HepG2 (cell line): ENCODE data around the gene CCDC175. TPM values are rescaled to one million over a fixed set of nuclear protein-coding genes. Genes with fewer than 3 reads are reported as not detected.

Experiments
- FOXC1 ChIP-seq: sonication (generic); formaldehyde crosslinking; IDR thresholded peaks from 2 replicates; pipeline ENCODE4 v1.8.0; 2022; ENCODE audit warnings: mild to moderate bottlenecking, missing genetic modification reagents, borderline replicate concordance
- HOXD1 ChIP-seq: sonication (generic); formaldehyde crosslinking; IDR thresholded peaks from 2 replicates; pipeline ENCODE4 v1.5.0; 2020; ENCODE audit warnings: missing genetic modification reagents
- MTF2 ChIP-seq: sonication (generic); formaldehyde crosslinking; IDR thresholded peaks from 2 replicates; pipeline ENCODE4 v1.5.0; 2020; ENCODE audit warnings: missing genetic modification reagents, borderline replicate concordance
- PATZ1 ChIP-seq: sonication (generic); formaldehyde crosslinking; IDR thresholded peaks from 2 replicates; pipeline ENCODE4 v1.4.0; 2020; ENCODE audit warnings: missing genetic modification reagents
- RBAK ChIP-seq: sonication (generic); formaldehyde crosslinking; IDR thresholded peaks from 2 replicates; pipeline ENCODE4 v1.5.1; 2020; ENCODE audit warnings: mild to moderate bottlenecking, missing genetic modification reagents
- SCMH1 ChIP-seq: sonication (generic); formaldehyde crosslinking; IDR thresholded peaks from 2 replicates; pipeline ENCODE4 v1.9.0; 2021; ENCODE audit warnings: missing genetic modification reagents, mild to moderate bottlenecking, borderline replicate concordance
- SNRNP70 ChIP-seq: fragments of 200-400 bp; formaldehyde crosslinking; IDR thresholded peaks from 2 replicates; pipeline ENCODE4 v1.6.1; 2017; ENCODE audit warnings: mild to moderate bottlenecking, low read depth, low read length, moderate library complexity
- TEAD2 ChIP-seq: sonication (generic); formaldehyde crosslinking; IDR thresholded peaks from 2 replicates; pipeline ENCODE4 v1.9.0; 2021; ENCODE audit warnings: missing genetic modification reagents
- THAP9 ChIP-seq: sonication (generic); formaldehyde crosslinking; IDR thresholded peaks from 2 replicates; pipeline ENCODE4; 2020; ENCODE audit warnings: missing genetic modification reagents, mild to moderate bottlenecking, borderline replicate concordance
- ZBTB3 ChIP-seq: sonication (generic); formaldehyde crosslinking; IDR thresholded peaks from 2 replicates; pipeline ENCODE4 v1.4.0; 2020; ENCODE audit warnings: low read depth, mild to moderate bottlenecking, moderate library complexity, missing genetic modification reagents, borderline replicate concordance
- ZNF563 ChIP-seq: sonication (generic); formaldehyde crosslinking; IDR thresholded peaks from 2 replicates; pipeline ENCODE4 v1.8.0; 2022; ENCODE audit warnings: mild to moderate bottlenecking, moderate library complexity, missing genetic modification reagents
- polyA plus RNA-seq, 8 experiments: library from polyadenylated mRNA; depleted of rRNA in 3 of 8; stranded (reverse) in 7 of 8; unstranded in 1 of 8; fragments of >200 nt; fragmentation: Illumina TruSeq in 4 of 8; extraction: Trizol in 4 of 8; gene quantifications; 2 replicates each; pipeline versions ENCODE4 v1.2.1 to v1.2.3, GENCODE V29; 2011 to 2016; ENCODE audit warnings: low read depth in 4 of 8, missing spikeins in 1 of 8, mixed read lengths in 1 of 8; ENCODE audit not compliant: insufficient read depth in 1 of 8
- total RNA-seq, 5 experiments: library from RNA; depleted of rRNA; stranded (reverse); fragments of >200 nt; fragmentation: Illumina TruSeq; extraction: Trizol; gene quantifications; 2 replicates each; pipeline ENCODE4 v1.2.3, GENCODE V29; 2016; ENCODE audit warnings: low read depth in 1 of 5
- TF ChIP-seq, protein P1 (sequence below): sonication (generic); formaldehyde crosslinking; IDR thresholded peaks from 2 replicates; pipeline ENCODE4 v1.8.0; 2022; ENCODE audit warnings: missing genetic modification reagents, mild to moderate bottlenecking, borderline replicate concordance
- TF ChIP-seq, protein P2 (sequence below): sonication (generic); formaldehyde crosslinking; IDR thresholded peaks from 2 replicates; pipeline ENCODE4 v1.5.0; 2020; ENCODE audit warnings: mild to moderate bottlenecking, missing genetic modification reagents, moderate library complexity
- TF ChIP-seq, protein P3 (sequence below): sonication (generic); formaldehyde crosslinking; IDR thresholded peaks from 2 replicates; pipeline ENCODE4 v1.4.0; 2020; ENCODE audit warnings: missing genetic modification reagents, borderline replicate concordance

CCDC175 gene
- total and polyA plus RNA-seq, 2 of the 13 experiments (the other 11 are each of a cell fraction or from before 2014, with no cell fraction given) = not detected

- TF ChIP-seq ZBTB3 (CRISPR knock-in tag) (no peak), SCMH1 (CRISPR knock-in tag) (no peak), FOXC1 (CRISPR knock-in tag) (peak; percentile 99), RBAK (peak; percentile 56; the same call in 1 of the 2 replicates), HOXD1 (CRISPR knock-in tag) (peak; percentile 90; the same call in 1 of the 2 replicates), SNRNP70 (no peak), ZNF563 (CRISPR knock-in tag) (peak; percentile 99; the same call in 1 of the 2 replicates), MTF2 (peak; percentile 68; the same call in 1 of the 2 replicates), THAP9 (peak; percentile 92), TEAD2 (CRISPR knock-in tag) (peak; percentile 95), PATZ1 (CRISPR knock-in tag) (peak; percentile 52)
- TF ChIP-seq, protein P1, sequence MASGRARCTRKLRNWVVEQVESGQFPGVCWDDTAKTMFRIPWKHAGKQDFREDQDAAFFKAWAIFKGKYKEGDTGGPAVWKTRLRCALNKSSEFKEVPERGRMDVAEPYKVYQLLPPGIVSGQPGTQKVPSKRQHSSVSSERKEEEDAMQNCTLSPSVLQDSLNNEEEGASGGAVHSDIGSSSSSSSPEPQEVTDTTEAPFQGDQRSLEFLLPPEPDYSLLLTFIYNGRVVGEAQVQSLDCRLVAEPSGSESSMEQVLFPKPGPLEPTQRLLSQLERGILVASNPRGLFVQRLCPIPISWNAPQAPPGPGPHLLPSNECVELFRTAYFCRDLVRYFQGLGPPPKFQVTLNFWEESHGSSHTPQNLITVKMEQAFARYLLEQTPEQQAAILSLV = no peak; the same call in 1 of the 2 replicates
- TF ChIP-seq, protein P2, sequence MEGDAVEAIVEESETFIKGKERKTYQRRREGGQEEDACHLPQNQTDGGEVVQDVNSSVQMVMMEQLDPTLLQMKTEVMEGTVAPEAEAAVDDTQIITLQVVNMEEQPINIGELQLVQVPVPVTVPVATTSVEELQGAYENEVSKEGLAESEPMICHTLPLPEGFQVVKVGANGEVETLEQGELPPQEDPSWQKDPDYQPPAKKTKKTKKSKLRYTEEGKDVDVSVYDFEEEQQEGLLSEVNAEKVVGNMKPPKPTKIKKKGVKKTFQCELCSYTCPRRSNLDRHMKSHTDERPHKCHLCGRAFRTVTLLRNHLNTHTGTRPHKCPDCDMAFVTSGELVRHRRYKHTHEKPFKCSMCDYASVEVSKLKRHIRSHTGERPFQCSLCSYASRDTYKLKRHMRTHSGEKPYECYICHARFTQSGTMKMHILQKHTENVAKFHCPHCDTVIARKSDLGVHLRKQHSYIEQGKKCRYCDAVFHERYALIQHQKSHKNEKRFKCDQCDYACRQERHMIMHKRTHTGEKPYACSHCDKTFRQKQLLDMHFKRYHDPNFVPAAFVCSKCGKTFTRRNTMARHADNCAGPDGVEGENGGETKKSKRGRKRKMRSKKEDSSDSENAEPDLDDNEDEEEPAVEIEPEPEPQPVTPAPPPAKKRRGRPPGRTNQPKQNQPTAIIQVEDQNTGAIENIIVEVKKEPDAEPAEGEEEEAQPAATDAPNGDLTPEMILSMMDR (CRISPR knock-in tag) = peak; percentile 83
- TF ChIP-seq, protein P3, sequence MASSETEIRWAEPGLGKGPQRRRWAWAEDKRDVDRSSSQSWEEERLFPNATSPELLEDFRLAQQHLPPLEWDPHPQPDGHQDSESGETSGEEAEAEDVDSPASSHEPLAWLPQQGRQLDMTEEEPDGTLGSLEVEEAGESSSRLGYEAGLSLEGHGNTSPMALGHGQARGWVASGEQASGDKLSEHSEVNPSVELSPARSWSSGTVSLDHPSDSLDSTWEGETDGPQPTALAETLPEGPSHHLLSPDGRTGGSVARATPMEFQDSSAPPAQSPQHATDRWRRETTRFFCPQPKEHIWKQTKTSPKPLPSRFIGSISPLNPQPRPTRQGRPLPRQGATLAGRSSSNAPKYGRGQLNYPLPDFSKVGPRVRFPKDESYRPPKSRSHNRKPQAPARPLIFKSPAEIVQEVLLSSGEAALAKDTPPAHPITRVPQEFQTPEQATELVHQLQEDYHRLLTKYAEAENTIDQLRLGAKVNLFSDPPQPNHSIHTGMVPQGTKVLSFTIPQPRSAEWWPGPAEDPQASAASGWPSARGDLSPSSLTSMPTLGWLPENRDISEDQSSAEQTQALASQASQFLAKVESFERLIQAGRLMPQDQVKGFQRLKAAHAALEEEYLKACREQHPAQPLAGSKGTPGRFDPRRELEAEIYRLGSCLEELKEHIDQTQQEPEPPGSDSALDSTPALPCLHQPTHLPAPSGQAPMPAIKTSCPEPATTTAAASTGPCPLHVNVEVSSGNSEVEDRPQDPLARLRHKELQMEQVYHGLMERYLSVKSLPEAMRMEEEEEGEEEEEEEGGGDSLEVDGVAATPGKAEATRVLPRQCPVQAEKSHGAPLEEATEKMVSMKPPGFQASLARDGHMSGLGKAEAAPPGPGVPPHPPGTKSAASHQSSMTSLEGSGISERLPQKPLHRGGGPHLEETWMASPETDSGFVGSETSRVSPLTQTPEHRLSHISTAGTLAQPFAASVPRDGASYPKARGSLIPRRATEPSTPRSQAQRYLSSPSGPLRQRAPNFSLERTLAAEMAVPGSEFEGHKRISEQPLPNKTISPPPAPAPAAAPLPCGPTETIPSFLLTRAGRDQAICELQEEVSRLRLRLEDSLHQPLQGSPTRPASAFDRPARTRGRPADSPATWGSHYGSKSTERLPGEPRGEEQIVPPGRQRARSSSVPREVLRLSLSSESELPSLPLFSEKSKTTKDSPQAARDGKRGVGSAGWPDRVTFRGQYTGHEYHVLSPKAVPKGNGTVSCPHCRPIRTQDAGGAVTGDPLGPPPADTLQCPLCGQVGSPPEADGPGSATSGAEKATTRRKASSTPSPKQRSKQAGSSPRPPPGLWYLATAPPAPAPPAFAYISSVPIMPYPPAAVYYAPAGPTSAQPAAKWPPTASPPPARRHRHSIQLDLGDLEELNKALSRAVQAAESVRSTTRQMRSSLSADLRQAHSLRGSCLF (CRISPR knock-in tag) = peak; percentile 85
Observed at GRCh38 chr14:59483819-59484638, 92.6 kb downstream of the CCDC175 start, which contains the start of the genes JKAMP and L3HYPDH (continued).
